Stimulated activated naive CD8-positive, alpha-beta T cell treated with anti-CD3 and anti-CD28 coated beads, Interleukin-15, amount 100 ng/mL, for 72 hours (primary cell): ENCODE results near the gene DCC.

Experiments used
- ATAC-seq: fragments of 150-1000 bp; cut with Tn5 transposase; 2 replicates; pipeline ENCODE4 v1.10.0; 2021; ENCODE audit warnings: mild to moderate bottlenecking, moderate library complexity
- DNase-seq, 2 donors: peaks; one replicate each; pipeline ENCODE4 v3.0.0; 2021 to 2022
- H3K27ac Mint-ChIP-seq, 2 donors: one replicate each; pipeline ENCODE4 v1.8.0; 2022; ENCODE audit warnings: mild to moderate bottlenecking in 2 of 2, mixed read lengths in 2 of 2, moderate library complexity in 2 of 2
- H3K27me3 Mint-ChIP-seq: one replicate; pipeline ENCODE4 v1.8.0; 2022; ENCODE audit warnings: mixed read lengths
- H3K4me1 Mint-ChIP-seq: one replicate; pipeline ENCODE4 v1.8.0; 2022; ENCODE audit warnings: mild to moderate bottlenecking, mixed read lengths
- H3K4me3 Mint-ChIP-seq, 2 donors: one replicate each; pipeline ENCODE4 v1.8.0; 2022; ENCODE audit warnings: mild to moderate bottlenecking in 2 of 2, mixed read lengths in 2 of 2, moderate library complexity in 1 of 2
- H3K9me3 Mint-ChIP-seq, 2 donors: one replicate each; pipeline ENCODE4 v1.8.0; 2022; ENCODE audit warnings: mixed read lengths in 2 of 2

DCC gene

GRCh38 chr18:52486052-52486451, 146.1 kb downstream of the DCC start:
- Mint-ChIP-seq H3K4me1 (no peaks in the 10 kb centered on the region), H3K27ac (no peak overlapping the region), H3K9me3 (peaks cover 5 to 8% of the 10 kb centered on the region in 2 donors), H3K27me3 (no peaks in the 10 kb centered on the region), H3K4me3 (no peak overlapping the region)
- DNase-seq (no peak), ATAC-seq (no peak)

DNA sequence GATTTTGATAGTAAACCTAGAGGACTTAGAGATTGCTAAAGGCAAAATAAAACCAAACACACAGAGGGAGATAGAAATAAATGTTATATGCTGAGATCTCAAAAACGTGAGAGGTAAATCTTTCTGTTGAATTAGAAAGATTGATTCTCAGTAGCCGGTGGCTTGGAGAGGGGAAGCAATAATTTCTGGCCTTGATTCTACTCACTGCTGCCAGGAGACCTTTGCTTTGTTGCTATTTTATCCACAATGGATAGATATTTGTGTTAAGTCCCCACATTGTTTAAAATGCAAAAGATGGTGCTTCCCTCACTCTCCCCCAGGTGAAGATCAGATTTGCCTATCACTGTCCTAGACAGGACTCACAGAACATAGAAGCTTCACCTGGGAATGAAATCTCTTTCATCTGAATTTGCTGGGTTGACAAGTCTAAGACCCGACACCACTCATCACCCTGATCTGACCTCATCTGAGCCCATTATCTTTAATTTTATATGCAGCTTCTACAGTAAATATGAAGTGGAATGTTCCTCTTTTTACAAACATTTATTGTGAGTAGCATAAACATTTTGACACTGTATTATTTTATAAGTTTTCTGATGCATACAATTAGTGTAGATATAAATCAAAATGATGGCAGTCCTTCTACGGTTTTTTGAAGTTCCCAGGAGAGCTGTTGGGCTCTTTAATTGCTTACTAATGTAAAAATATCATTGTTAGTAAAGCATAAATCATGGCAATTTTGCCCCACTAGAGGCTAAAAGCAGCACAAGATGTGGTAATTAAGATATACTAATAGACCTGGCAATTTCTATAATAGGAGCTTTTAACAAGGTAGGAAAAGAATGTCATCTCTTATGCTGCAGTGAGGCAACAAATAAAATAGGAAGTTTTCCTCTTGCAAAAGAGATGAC, 149.7 kb downstream of the DCC start:
- H3K27ac Mint-ChIP-seq, result no peak overlapping the region
- H3K27me3 Mint-ChIP-seq, result no peaks in the 10 kb centered on the region
- no peak for DNase-seq
- ATAC-seq, result no peak
- H3K9me3 Mint-ChIP-seq, result peaks cover 14% of the 10 kb centered on the region in 2 donors
- no peaks in the 10 kb centered on the region for H3K4me1 Mint-ChIP-seq
- H3K4me3 Mint-ChIP-seq, result no peak overlapping the region

- ATAC-seq (no peak), DNase-seq (no peak)
- Mint-ChIP-seq H3K4me3 (no peak overlapping the region), H3K27ac (no peak overlapping the region), H3K9me3 (peaks cover 6 to 9% of the 10 kb centered on the region in 2 donors), H3K27me3 (no peaks in the 10 kb centered on the region), H3K4me1 (no peaks in the 10 kb centered on the region)
Observed at GRCh38 chr18:52496426-52496825, 156.4 kb downstream of the DCC start.

DNA sequence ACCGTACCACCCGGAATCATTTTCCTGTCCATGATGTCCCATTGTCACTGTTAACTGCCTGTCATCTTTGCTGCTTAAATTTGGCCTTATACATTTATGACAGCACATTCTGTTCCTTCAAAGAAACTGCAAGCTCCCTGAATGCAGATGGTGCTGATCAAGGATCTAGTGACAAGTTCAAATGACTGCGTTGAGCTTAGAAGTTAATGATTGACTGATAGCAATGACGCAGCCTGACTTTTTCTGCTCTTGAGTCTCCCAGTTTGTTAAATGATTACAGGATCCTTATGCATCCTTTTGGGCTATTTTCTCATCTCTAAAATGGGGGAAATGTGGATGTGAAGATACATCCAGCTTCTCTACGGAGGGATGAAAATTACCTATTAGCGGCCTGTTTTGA, 159.0 kb downstream of the DCC start:
- Mint-ChIP-seq H3K27me3 (no peaks in the 10 kb centered on the region), H3K4me1 (no peaks in the 10 kb centered on the region), H3K9me3 (peaks cover 3 to 12% of the 10 kb centered on the region in 2 donors), H3K27ac (no peak overlapping the region), H3K4me3 (no peak overlapping the region)
- no peak for DNase-seq
- ATAC-seq, result no peak

- H3K27me3 Mint-ChIP-seq, result no peaks in the 10 kb centered on the region
- DNase-seq, result no peak
- no peak overlapping the region for H3K4me3 Mint-ChIP-seq
- no peak overlapping the region for H3K27ac Mint-ChIP-seq
- no peaks in the 10 kb centered on the region for H3K4me1 Mint-ChIP-seq
- ATAC-seq, result no peak
- peaks cover 2 to 7% of the 10 kb centered on the region in 2 donors for H3K9me3 Mint-ChIP-seq
Observed at GRCh38 chr18:52499644-52500043, 159.6 kb downstream of the DCC start.

- Mint-ChIP-seq H3K4me1 (no peaks in the 10 kb centered on the region), H3K4me3 (no peak overlapping the region)
Observed at GRCh38 chr18:52504589-52504988, 164.6 kb downstream of the DCC start.

DNA sequence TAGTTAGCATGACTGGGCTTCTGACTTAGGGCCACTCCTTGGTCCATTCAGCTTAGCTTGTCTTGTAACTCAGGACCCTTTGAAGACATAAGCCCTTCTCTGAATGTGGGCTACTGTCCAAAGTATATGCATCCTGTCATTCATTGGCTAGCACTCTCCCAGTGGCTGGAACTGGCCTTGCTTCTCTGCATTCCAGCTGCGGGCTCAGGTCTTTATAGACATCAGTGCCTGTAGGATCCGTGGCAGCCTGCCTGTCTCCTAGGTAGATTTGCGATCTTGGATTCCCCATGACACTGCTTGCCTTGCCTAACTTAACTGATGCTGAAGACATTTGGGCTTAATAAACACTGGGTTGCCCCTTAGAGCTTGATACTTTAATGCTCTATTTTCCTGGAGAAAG, 170.1 kb downstream of the DCC start:
- no peak overlapping the region for H3K27ac Mint-ChIP-seq
- no peak for DNase-seq

More at GRCh38 chr18:52504589-52504988, 164.6 kb downstream of the DCC start:
- Mint-ChIP-seq H3K27me3 (no peaks in the 10 kb centered on the region), H3K27ac (no peak overlapping the region), H3K9me3 (peaks cover 4 to 7% of the 10 kb centered on the region in 2 donors)
- ATAC-seq, result no peak
- DNase-seq, result no peak

GRCh38 chr18:52518086-52518485, 178.1 kb downstream of the DCC start:
- no peaks in the 10 kb centered on the region for H3K4me1 Mint-ChIP-seq
- H3K4me3 Mint-ChIP-seq, result no peak overlapping the region
- H3K27ac Mint-ChIP-seq, result no peak overlapping the region
- no peaks in the 10 kb centered on the region for H3K27me3 Mint-ChIP-seq
- ATAC-seq (no peak), DNase-seq (no peak)
- peaks cover 0 to 6% of the 10 kb centered on the region in 2 donors for H3K9me3 Mint-ChIP-seq

More for the DNA sequence above, 170.1 kb downstream of the DCC start:
- Mint-ChIP-seq H3K4me1 (no peaks in the 10 kb centered on the region), H3K27me3 (no peaks in the 10 kb centered on the region), H3K9me3 (no peaks in the 10 kb centered on the region), H3K4me3 (no peak overlapping the region)
- no peak for ATAC-seq

DNA sequence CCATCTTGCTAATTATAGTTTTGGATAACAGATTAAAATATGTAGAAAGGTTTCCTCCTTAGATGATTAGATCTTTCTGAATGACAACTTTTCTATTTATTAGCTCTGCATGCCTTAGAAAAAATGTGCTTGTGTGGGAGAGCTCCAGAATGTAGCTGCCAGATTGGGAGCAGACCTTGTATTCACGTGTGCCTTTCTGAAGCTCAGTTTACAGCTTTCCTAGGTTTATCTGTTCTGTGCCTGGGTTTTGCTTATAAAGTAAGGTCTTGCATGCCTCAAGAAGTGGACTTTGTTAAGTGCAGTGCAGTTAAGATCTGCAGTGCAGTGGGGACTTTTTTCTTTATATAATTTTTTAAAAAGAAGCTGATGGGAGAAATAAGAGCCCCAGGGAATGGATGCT, 179.0 kb downstream of the DCC start:
- Mint-ChIP-seq H3K4me3 (no peak overlapping the region), H3K9me3 (peaks cover 0 to 6% of the 10 kb centered on the region in 2 donors), H3K27me3 (no peaks in the 10 kb centered on the region), H3K27ac (no peak overlapping the region), H3K4me1 (no peaks in the 10 kb centered on the region)
- no peak for ATAC-seq
- no peak for DNase-seq

GRCh38 chr18:52523566-52523965, 183.6 kb downstream of the DCC start:
- Mint-ChIP-seq H3K4me3 (no peak overlapping the region), H3K4me1 (no peaks in the 10 kb centered on the region), H3K27ac (no peak overlapping the region), H3K9me3 (peaks cover 0 to 6% of the 10 kb centered on the region in 2 donors), H3K27me3 (no peaks in the 10 kb centered on the region)
- no peak for ATAC-seq
- no peak for DNase-seq

DNA sequence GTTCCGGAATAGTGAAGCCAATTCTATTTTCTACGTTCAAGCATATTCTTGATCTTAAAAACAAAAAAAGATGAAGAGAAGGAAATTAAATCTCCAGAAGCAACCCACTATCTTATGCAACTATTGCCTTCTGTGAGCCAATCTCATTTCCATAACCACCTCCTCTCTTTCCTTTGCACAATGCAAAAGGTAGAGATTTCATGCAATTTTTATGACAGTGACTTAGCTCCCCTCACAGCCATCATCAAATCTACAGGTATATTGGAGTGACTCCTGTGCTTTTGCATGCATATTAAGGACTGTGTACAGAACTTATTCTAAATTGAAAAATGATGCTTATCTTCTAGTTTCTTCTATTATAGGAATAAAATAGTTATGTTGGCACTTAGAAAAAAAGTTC, 191.8 kb downstream of the DCC start:
- Mint-ChIP-seq H3K27ac (no peak overlapping the region), H3K9me3 (peaks cover 4 to 6% of the 10 kb centered on the region in 2 donors), H3K27me3 (peaks cover 8% of the 10 kb centered on the region), H3K4me1 (no peaks in the 10 kb centered on the region), H3K4me3 (no peak overlapping the region)
- no peak for DNase-seq
- ATAC-seq, result no peak

DNA sequence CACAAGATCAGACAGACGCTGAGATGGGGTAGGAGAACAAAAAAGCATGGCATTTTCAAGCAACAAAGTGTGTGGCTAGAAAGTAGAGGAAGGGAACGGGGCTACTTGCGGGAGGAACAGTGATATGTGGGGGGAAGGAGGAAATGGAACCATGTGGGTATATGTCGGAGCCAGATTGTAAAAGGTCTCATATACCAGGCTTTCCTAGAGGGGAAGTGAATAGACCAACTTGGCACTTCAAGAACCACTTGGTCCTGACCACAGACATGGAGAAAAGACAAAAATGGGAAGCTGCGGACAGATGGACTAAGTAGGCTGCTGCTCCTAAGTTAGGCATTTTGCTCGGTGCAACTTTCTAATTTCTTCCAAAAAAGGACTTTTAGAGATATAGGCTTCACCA, 196.0 kb downstream of the DCC start:
- H3K27me3 Mint-ChIP-seq, result peaks cover 8% of the 10 kb centered on the region
- H3K27ac Mint-ChIP-seq, result no peak overlapping the region
- H3K4me1 Mint-ChIP-seq, result no peaks in the 10 kb centered on the region
- no peak for DNase-seq
- peaks cover 0 to 6% of the 10 kb centered on the region in 2 donors for H3K9me3 Mint-ChIP-seq
- no peak overlapping the region for H3K4me3 Mint-ChIP-seq
- no peak for ATAC-seq

GRCh38 chr18:52537261-52537660, 197.3 kb downstream of the DCC start:
- Mint-ChIP-seq H3K4me1 (no peaks in the 10 kb centered on the region), H3K9me3 (peaks cover 0 to 6% of the 10 kb centered on the region in 2 donors), H3K27me3 (peaks cover 8% of the 10 kb centered on the region), H3K4me3 (no peak overlapping the region), H3K27ac (no peak overlapping the region)
- DNase-seq (no peak), ATAC-seq (no peak)

DNA sequence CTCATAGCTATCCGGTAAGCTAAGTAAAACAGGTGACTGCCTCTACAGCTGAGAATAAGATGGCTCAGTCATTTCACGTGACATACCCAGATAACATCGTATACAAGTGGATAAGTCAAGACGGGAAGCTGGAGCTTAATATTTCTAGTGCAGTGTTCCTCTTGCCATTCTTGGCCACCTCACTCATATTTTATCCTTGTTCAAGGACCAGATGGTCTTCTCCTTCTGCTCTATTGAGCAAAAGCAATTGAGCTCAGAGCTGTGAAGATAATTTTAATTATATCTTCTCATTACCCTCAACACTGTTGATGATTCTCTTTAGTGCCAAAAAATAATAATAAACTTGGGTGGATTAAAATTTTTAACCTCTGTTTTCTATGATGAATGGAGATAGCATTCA, 201.1 kb downstream of the DCC start:
- peaks cover 0 to 2% of the 10 kb centered on the region in 2 donors for H3K9me3 Mint-ChIP-seq
- peaks cover 3% of the 10 kb centered on the region for H3K27me3 Mint-ChIP-seq
- no peak for ATAC-seq
- no peak overlapping the region for H3K27ac Mint-ChIP-seq
- DNase-seq, result no peak
- no peaks in the 10 kb centered on the region for H3K4me1 Mint-ChIP-seq
- no peak overlapping the region for H3K4me3 Mint-ChIP-seq

DNA sequence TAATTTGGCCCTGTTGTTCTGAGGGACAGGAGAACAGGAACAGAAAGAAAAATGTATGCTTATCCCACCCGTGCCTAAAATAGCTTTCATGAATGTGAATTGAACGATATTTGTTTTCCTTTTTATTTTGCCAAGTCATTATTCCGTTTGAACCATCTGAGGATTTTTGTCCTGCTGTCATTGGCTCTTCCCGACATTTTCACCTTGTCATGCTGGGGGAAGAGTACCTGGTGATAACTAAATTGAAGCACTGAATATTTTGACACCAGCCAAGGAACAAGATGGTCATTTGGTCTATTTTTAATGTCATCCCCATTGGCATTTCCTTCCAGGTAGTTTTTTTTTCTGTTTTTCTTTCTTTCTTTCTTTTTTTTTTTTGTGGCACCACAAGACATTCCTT, 204.1 kb downstream of the DCC start:
- Mint-ChIP-seq H3K27ac (no peak overlapping the region), H3K4me3 (no peak overlapping the region), H3K4me1 (no peaks in the 10 kb centered on the region), H3K9me3 (no peaks in the 10 kb centered on the region), H3K27me3 (no peaks in the 10 kb centered on the region)
- no peak for ATAC-seq
- DNase-seq, result no peak

DNA sequence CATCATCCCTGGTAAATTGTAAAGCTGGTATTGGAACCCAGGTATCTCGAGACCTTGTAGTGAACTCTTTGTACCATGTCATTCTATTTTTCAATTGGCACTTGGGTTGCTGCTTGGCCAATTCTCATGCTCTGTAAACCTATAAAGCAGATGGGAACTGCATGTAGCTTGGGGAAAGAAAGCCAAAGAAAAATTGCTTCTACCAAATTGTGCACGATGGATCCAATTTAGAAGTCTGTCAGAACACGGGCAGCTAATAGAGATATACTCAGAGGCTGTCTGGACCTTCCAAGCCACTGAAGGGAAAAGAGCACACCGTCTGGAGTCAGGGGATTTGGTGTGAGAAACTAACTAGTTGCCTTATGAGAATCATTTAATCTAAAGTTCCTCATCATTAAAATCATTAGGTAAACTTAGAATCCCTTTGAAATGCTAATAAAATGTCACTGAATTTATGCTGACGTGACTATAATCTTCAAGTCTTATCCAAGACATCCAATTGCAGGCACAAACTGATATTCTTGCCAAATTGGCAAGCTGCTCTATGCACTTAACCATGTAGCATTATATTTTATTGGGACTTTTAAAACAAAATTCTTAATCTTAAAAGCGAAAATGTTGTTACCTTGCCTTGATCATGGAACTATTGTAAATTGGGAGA, 206.8 kb downstream of the DCC start:
- ATAC-seq (no peak), DNase-seq (no peak)
- Mint-ChIP-seq H3K27me3 (no peaks in the 10 kb centered on the region), H3K4me1 (no peaks in the 10 kb centered on the region), H3K27ac (no peak overlapping the region), H3K9me3 (no peaks in the 10 kb centered on the region), H3K4me3 (no peak overlapping the region)
